PC-3 (cell line): ENCODE data around the gene ZNF595. TPM values are rescaled to one million over a fixed set of nuclear protein-coding genes. Genes with fewer than 3 reads are reported as not detected.
A peak's percentile ranks its signal among the peaks of the same experiment; 100 is the strongest.
"Not testable (repeated sequence)": the region's sequence is repeated elsewhere in the genome, so short reads cannot be mapped to it uniquely, and the experiment has no call there.

Experiments used
- ATAC-seq: fragments of 200-7000 bp; cut with Tn5 transposase; 2 replicates; pipeline ENCODE4 v1.9.1; 2020; ENCODE audit warnings: mild to moderate bottlenecking, moderate library complexity
- BruUV-seq: library from RNA; stranded (reverse); fragments of 400-500 nt; replicated peaks from 2 replicates; lab custom pipeline; 2021; lab: Mats Ljungman, UMichigan
- CTCF ChIA-PET: fragments of 300-600 bp; sonication (Branson Sonifier 250); formaldehyde crosslinking; loops from one replicate; lab custom pipeline; 2022; ENCODE audit warnings: antibody characterized with exemption; lab: Charles Lee
- POLR2A ChIA-PET: fragments of 300-600 bp; sonication (Branson Sonifier 250); formaldehyde crosslinking; loops from one replicate; lab custom pipeline; 2022; ENCODE audit warnings: antibody characterized with exemption; ENCODE audit not compliant: unreplicated experiment; lab: Charles Lee
- DNase-seq: peaks from one replicate; pipeline ENCODE4 v3.0.0-alpha.2; 2015
- H2AFZ ChIP-seq: fragments of 300-600 bp; sonication (generic); 2 replicates; pipeline ENCODE4 v1.6.0; 2016; ENCODE audit warnings: antibody characterized with exemption, low read length
- H3F3A ChIP-seq: fragments of 300-600 bp; sonication (generic); one replicate; pipeline ENCODE4 v1.6.0; 2017; ENCODE audit warnings: antibody characterized with exemption, low read length, control low read depth, mild to moderate bottlenecking; ENCODE audit not compliant: unreplicated experiment
- H3K27ac ChIP-seq: fragments of 300-600 bp; sonication (generic); 2 replicates; pipeline ENCODE4 v1.5.1; 2016; ENCODE audit warnings: mild to moderate bottlenecking, low read length
- H3K27me3 ChIP-seq: fragments of 300-600 bp; sonication (generic); 2 replicates; pipeline ENCODE4 v1.6.1; 2016; ENCODE audit warnings: low read length, mixed read lengths
- H3K36me3 ChIP-seq: fragments of 300-600 bp; sonication (generic); 2 replicates; pipeline ENCODE4 v1.6.1; 2016; ENCODE audit warnings: low read depth, mixed run types, low read length, mixed read lengths
- H3K4me1 ChIP-seq: fragments of 300-600 bp; sonication (generic); 2 replicates; pipeline ENCODE4 v1.5.1; 2016; ENCODE audit warnings: low read length; ENCODE audit not compliant: insufficient read depth
- H3K4me2 ChIP-seq: fragments of 300-600 bp; sonication (generic); 2 replicates; pipeline ENCODE4 v1.6.0; 2016; ENCODE audit warnings: low read length
- H3K4me3 ChIP-seq: fragments of 300-600 bp; sonication (generic); 2 replicates; pipeline ENCODE4 v1.5.1; 2016; ENCODE audit warnings: mild to moderate bottlenecking, low read length, mixed read lengths
- H3K79me2 ChIP-seq: fragments of 300-600 bp; sonication (generic); 2 replicates; pipeline ENCODE4 v1.6.1; 2017; ENCODE audit warnings: low read length, mixed read lengths
- H3K9ac ChIP-seq: fragments of 300-600 bp; sonication (generic); 2 replicates; pipeline ENCODE4 v1.6.0; 2016; ENCODE audit warnings: mild to moderate bottlenecking, low read length
- H3K9me2 ChIP-seq: fragments of 300-600 bp; sonication (generic); replicated peaks from 2 replicates; pipeline ENCODE4 v1.6.1; 2016; ENCODE audit warnings: mixed run types, low read length, mixed read lengths
- H3K9me3 ChIP-seq: fragments of 300-600 bp; sonication (generic); 2 replicates; pipeline ENCODE4 v1.6.1; 2016; ENCODE audit warnings: low read length, mixed read lengths
- H4K20me1 ChIP-seq: fragments of 300-600 bp; sonication (generic); 2 replicates; pipeline ENCODE4 v1.6.1; 2016; ENCODE audit warnings: low read length, mixed read lengths
- CTCF ChIP-seq: fragments of 300-600 bp; sonication (generic); conservative IDR thresholded peaks from 2 replicates; pipeline ENCODE4 v1.5.1; 2017; ENCODE audit warnings: antibody characterized with exemption, low read depth, mild to moderate bottlenecking, low read length
- EZH2 ChIP-seq: fragments of 300-600 bp; sonication (generic); IDR thresholded peaks from one replicate; pipeline ENCODE4 v1.6.1; 2017; ENCODE audit warnings: antibody characterized with exemption, mild to moderate bottlenecking, low read length; ENCODE audit not compliant: unreplicated experiment
- EZH2phosphoT487 ChIP-seq: fragments of 300-600 bp; sonication (generic); IDR thresholded peaks from 2 replicates; pipeline ENCODE4 v1.6.1; 2018; ENCODE audit warnings: mild to moderate bottlenecking, antibody characterized with exemption, low read length, borderline replicate concordance
- intact Hi-C: fragments of 100-400 bp; cut with micrococcal nuclease; formaldehyde crosslinking; loops from 2 replicates; pipeline ENCODE4 v1.9.0; 2023
- total RNA-seq: library from RNA; depleted of rRNA; stranded (reverse); fragments of >200 nt; gene quantifications from 2 replicates; pipeline ENCODE4 v1.2.3, GENCODE V29; 2014

The ZNF595 gene
- total RNA-seq, 1 experiment from 2014 or later: 7.4 TPM

GRCh38 chr4:116499-116898 is 63.4 kb downstream of the ZNF595 start:
- H3K79me2 ChIP-seq: no peaks in the 10 kb centered on the region
- H3K4me1 ChIP-seq: no peaks in the 10 kb centered on the region
- no peak for ATAC-seq
- H3K27ac ChIP-seq: no peak overlapping the region
- no peaks in the 10 kb centered on the region for H3K36me3 ChIP-seq
- H3K4me3 ChIP-seq: no peak overlapping the region
- no peak for DNase-seq
- TF ChIP-seq CTCF (no peak), EZH2phosphoT487 (no peak)
- H3K9me2 ChIP-seq: no peaks in the 10 kb centered on the region
- H3K4me2 ChIP-seq: no peak overlapping the region
- H3F3A ChIP-seq: no peaks in the 10 kb centered on the region
- intact Hi-C loops: no loop called here
- no peak overlapping the region for H2AFZ ChIP-seq
- no peak overlapping the region for H3K9ac ChIP-seq
- no peaks in the 10 kb centered on the region for H3K9me3 ChIP-seq
- H4K20me1 ChIP-seq: no peaks in the 10 kb centered on the region
- ChIA-PET POLR2A (no interaction called here), CTCF (no interaction called here)
- no TSS peak for BruUV-seq
- no peaks in the 10 kb centered on the region for H3K27me3 ChIP-seq

DNA sequence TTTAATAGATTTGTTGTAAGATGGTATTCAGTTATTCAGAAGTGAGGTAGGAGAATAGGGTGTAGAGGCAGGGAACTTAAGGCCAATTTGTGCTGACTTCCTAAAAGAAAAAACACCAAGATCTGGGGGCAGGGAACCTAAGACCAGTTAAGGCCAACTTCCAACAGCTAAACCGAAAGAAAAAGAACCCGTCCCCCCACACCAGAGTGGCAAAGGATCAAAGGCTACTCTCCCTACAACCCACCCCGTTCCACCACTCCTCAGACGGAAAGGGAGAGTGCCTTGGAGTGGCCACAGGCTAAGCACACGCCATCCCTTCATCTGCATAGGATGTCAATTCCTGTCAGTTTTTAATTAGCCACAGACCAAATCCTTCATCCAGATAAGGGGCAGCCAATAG is 67.5 kb downstream of the ZNF595 start:
- H3K9me3 ChIP-seq: no peaks in the 10 kb centered on the region
- intact Hi-C loops: no loop called here
- no peaks in the 10 kb centered on the region for H3K27me3 ChIP-seq
- H3K9me2 ChIP-seq: no peaks in the 10 kb centered on the region
- TF ChIP-seq EZH2 (no peak), EZH2phosphoT487 (no peak), CTCF (no peak)
- no peaks in the 10 kb centered on the region for H4K20me1 ChIP-seq
- no peak overlapping the region for H3K4me2 ChIP-seq
- peaks cover 11% of the 10 kb centered on the region for H3K79me2 ChIP-seq
- H3K4me3 ChIP-seq: no peak overlapping the region
- H2AFZ ChIP-seq: no peak overlapping the region
- H3K36me3 ChIP-seq: peaks cover 2% of the 10 kb centered on the region
- ChIA-PET CTCF (no interaction called here), POLR2A (no interaction called here)
- no TSS peak for BruUV-seq
- DNase-seq (no peak), ATAC-seq (no peak)
- no peak overlapping the region for H3K27ac ChIP-seq
- H3K9ac ChIP-seq: no peak overlapping the region
- H3K4me1 ChIP-seq: no peaks in the 10 kb centered on the region
- H3F3A ChIP-seq: no peaks in the 10 kb centered on the region

DNA sequence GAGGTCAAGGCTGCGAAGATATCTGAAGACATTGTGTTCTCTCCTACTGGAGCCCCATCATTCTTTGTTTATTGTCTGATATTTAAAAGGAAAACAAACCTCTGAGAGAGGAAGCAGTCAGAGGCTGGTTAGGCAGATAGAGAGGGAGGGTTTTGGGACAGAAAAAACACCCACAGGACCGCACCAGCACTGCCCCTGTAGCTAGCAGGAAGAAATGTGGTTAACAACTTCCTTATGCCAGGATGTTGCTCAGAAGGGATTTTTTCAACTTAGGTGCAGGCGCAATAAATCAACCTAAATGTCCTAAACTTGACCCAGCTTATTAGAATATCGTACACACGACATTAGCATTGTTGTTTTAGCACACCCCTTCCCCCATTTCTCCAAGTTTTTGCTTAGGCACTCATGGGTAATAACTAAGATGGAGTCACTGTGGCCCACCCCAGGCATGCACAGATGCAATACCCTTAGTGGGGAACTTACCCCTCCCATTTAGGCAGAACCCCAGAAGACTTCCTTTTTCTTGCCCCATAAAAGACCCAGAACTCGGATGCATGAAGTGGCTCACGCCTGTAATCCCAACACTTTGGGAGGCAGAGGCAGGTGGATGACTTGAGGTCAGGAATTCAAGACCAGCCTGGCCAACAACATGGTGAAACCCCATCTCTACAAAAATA is 68.4 kb downstream of the ZNF595 start:
- no peaks in the 10 kb centered on the region for H3K27me3 ChIP-seq
- no peak for TF ChIP-seq EZH2phosphoT487
- no peak for TF ChIP-seq EZH2
- TF ChIP-seq CTCF: no peak
- intact Hi-C loops: no loop called here
- POLR2A ChIA-PET: no interaction called here
- H3F3A ChIP-seq: no peaks in the 10 kb centered on the region
- no peak overlapping the region for H3K9ac ChIP-seq
- H3K4me1 ChIP-seq: no peaks in the 10 kb centered on the region
- ATAC-seq (no peak), DNase-seq (no peak)
- no peaks in the 10 kb centered on the region for H3K9me3 ChIP-seq
- H3K36me3 ChIP-seq: peaks cover 12% of the 10 kb centered on the region
- H3K79me2 ChIP-seq: peaks cover 20% of the 10 kb centered on the region
- H3K4me2 ChIP-seq: no peak overlapping the region
- no peaks in the 10 kb centered on the region for H4K20me1 ChIP-seq
- H2AFZ ChIP-seq: no peak overlapping the region
- no peak overlapping the region for H3K4me3 ChIP-seq
- CTCF ChIA-PET: no interaction called here
- no peaks in the 10 kb centered on the region for H3K9me2 ChIP-seq
- no peak overlapping the region for H3K27ac ChIP-seq
- no TSS peak for BruUV-seq

- Histone ChIP-seq H2AFZ (peak overlapping the region; percentile 83), H3K9me3 (peaks cover 12% of the 10 kb centered on the region; the same call in 1 of the 2 replicates), H3K4me2 (peak overlapping the region; percentile 78; the same call in 1 of the 2 replicates), H3K79me2 (peaks cover 28% of the 10 kb centered on the region), H3K4me3 (peak overlapping the region; percentile 77), H3K36me3 (peaks cover 35% of the 10 kb centered on the region)
- H3K27ac ChIP-seq, H3K9me2 ChIP-seq, BruUV-seq, H3K27me3 ChIP-seq, CTCF ChIA-PET, H4K20me1 ChIP-seq, POLR2A ChIA-PET, H3K9ac ChIP-seq, intact Hi-C loops, H3K4me1 ChIP-seq, DNase-seq, H3F3A ChIP-seq, ATAC-seq: not testable (repeated sequence)
Observed at GRCh38 chr4:123922-124274, 70.8 kb downstream of the ZNF595 start.
